ENCODE data around the gene TRHDE.
"Not testable (repeated sequence)": the region's sequence is repeated elsewhere in the genome, so short reads cannot be mapped to it uniquely, and the experiment has no call there.

The TRHDE gene

DNA sequence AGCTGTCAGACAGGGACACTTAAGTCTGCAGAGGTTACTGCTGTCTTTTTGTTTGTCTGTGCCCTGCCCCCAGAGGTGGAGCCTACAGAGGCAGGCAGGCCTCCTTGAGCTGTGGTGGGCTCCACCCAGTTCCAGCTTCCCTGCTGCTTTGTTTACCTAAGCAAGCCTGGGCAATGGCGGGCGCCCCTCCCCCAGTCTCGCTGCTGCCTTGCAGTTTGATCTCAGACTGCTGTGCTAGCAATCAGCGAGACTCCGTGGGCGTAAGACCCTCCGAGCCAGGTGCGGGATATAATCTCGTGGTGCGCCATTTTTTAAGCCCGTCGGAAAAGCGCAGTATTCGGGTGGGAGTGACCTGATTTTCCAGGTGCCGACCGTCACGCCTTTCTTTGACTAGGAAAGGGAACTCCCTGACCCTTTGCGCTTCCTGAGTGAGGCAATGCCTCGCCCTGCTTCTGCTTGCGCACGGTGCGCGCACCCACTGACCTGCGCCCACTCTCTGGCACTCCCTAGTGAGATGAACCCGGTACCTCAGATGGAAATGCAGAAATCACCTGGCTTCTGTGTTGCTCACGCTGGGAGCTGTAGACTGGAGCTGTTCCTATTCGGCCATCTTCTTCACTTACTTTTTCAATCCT lies 248.0 kb downstream of the TRHDE start:
- DNase-seq (ENCODE audit: low read depth): not testable (repeated sequence)

GRCh38 chr12:72521326-72521725 lies 249.2 kb downstream of the TRHDE start:
- DNase-seq (ENCODE audit: low read depth): no peak

DNA sequence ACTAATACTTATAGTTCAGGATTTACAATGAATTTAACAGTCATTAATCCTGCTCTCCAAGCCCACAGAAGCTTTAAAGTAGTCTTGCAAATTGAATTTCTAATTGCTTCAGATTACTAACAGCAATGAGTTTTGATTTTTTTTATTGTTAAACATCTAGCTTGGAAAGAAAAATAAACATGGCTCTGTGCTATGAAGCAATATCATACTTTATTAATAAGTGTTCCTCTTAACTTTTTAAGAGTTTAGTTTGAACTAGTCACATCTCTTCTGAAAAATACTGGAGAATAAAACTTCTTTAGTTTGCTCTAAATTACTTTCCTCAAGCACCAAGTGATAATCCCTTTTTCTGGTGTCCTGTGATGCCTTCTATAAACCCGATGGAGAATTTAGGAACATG lies 250.2 kb downstream of the TRHDE start:
- no peak for DNase-seq (ENCODE audit: low read depth)

DNA sequence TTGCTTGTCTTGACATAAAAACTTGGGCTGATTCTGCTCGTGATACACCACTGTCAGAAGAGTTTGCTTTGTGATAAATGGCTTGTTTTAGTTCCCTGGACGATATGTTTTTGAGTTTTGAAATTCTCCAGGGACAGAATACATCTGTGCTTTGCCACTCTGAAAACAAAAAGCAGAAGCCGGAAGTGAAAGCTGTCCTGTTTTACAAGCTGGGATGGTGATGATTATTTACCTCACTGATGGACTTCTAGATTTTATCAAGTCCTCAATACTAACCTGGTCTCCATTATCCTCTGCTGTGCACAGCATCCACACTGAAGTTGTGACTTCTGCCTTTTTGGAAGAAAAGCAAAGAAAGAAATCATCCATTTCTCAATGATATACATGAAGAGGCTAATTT lies 251.6 kb downstream of the TRHDE start:
- no peak for DNase-seq (ENCODE audit: low read depth)

- no peak for DNase-seq (ENCODE audit: low read depth)
Measured at GRCh38 chr12:72535212-72535990, 263.2 kb downstream of the TRHDE start.

DNA sequence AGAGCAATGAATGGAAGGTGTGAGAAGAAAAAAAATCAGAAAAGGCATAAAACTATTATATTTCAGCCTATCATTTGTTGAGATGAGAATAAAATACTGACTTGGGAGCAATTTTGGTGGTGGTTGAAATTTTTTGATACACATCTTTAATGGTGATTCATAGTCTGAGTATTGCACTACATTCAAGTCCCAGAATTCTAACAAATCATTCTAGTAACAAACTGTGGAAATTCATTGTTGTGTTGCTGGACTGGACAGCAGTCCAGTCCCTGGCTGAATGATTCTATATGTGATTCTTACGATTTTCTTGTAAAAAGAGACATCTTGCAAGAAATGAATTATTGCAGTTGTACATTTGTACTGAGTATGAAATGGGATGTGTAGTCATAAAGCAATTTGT lies 268.6 kb downstream of the TRHDE start:
- DNase-seq (ENCODE audit: low read depth): peak; percentile 42

GRCh38 chr12:72543777-72544467 lies 271.8 kb downstream of the TRHDE start:
- DNase-seq (ENCODE audit: low read depth): peak; percentile 12

GRCh38 chr12:72546106-72546505 lies 273.9 kb downstream of the TRHDE start:
- peak; percentile 10 for DNase-seq (ENCODE audit: low read depth)

- DNase-seq (ENCODE audit: low read depth): peak; percentile 69
Measured at GRCh38 chr12:72547573-72547972, 275.4 kb downstream of the TRHDE start.

DNA sequence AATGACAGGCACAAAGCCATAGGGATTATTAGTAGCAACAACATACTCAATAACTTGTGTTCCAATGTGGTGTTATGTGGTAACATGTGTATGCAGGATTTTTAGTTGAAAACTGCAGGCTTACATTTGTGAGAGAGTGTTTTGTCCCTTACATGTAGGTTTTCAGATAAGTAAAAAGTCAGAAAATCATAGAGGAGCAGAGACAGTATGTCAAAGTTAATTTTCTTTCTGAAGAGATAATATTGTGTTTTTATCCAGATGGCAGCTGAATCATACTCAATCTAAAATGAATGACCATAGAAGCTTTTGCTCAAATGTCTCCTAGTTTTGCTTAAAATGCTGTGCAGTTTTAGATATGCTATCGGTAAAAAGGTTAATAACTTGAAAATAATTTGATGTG lies 277.0 kb downstream of the TRHDE start:
- DNase-seq (ENCODE audit: low read depth): no peak

GRCh38 chr12:72560003-72560769 lies 288.0 kb downstream of the TRHDE start:
- peak; percentile 18 for DNase-seq (ENCODE audit: low read depth)

- DNase-seq (ENCODE audit: low read depth): peak; percentile 13
Measured at GRCh38 chr12:72570601-72571000, 298.4 kb downstream of the TRHDE start.

- no peak for DNase-seq (ENCODE audit: low read depth)
Measured at GRCh38 chr12:72574138-72574537, 302.0 kb downstream of the TRHDE start.

DNA sequence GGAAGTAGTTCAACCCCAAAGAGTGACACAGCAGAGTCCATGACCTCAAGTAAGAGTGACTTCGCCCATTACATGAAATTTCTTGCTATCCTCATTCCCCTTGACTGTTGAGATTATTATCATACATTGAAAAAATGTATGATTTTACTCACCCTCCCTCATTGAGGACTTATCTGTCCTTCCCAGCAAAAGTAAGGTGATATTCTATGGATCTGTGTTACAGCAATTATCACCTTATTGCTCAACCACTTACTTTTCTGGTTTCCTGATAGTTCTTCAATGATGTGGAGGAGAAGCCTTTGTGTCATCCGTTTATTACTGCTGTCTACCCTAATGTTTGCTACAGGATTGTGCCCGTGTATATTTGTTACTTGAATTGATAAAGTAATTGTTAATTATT lies 306.2 kb downstream of the TRHDE start:
- DNase-seq (ENCODE audit: low read depth): no peak

GRCh38 chr12:72586456-72586855 lies 314.3 kb downstream of the TRHDE start:
- no peak for DNase-seq (ENCODE audit: low read depth)

- DNase-seq (ENCODE audit: low read depth): no peak
Measured at GRCh38 chr12:72602581-72602980, 330.4 kb downstream of the TRHDE start.

GRCh38 chr12:72605975-72606374 lies 333.8 kb downstream of the TRHDE start:
- no peak for DNase-seq (ENCODE audit: low read depth)

DNA sequence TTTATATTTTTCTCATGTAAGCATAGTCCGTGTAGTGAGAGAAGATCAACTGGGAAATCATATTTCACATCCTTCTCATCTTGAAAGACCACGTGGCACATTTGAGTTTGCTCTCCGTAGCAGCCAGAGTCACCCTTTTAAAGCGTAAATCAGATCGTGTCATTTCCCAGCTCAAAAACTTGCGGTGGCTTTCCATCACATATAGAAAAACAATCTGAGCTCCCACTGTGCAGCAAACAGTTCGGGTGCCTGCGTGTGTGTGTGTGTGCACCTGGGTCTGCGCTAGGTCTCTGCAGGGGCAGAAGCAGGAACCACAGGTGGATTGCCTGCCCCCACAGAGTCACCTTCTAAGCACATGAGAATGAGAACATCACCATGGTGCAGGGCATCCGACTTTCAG lies 338.2 kb downstream of the TRHDE start:
- DNase-seq (ENCODE audit: low read depth): no peak

GRCh38 chr12:72610854-72611358 lies 338.7 kb downstream of the TRHDE start:
- no peak for DNase-seq (ENCODE audit: low read depth)

DNA sequence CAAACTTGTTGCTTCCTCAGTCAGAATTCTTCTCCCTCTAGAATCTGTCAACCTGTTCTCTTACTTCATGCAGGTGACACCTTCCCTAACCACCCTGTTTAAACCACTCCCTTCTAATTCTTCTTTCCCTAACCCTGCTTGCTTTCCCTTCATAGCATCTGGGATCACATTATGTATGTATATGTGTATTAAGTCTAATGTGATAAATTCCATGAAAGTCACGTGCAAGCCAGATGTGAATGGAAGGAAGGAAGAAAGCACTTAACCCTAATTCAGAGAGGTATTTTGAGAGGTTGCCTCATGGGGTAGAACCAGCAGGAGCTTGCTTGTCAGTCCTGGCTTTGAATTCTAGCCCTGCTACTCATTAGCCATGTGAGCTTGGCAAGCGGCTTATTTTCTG lies 340.0 kb downstream of the TRHDE start:
- DNase-seq (ENCODE audit: low read depth): no peak

GRCh38 chr12:72618764-72619163 lies 346.6 kb downstream of the TRHDE start:
- DNase-seq (ENCODE audit: low read depth): no peak

DNA sequence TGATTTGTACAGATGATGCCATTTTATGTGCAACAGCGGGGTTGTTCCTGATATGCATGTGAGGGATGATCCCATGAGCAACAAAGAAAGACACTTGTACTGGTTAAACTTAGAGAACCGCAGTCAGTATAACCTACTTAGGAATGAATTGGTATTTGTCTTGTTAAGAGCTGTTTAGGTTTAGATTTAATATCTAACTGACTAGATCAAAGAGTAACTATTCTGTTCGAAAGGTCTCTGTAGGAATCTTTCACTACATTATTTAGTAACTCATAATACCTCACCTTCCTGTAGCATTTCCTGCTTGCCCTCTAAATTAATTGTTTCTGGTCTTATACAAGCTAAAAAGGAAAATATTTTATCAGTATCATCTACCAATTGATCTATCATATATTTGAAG lies 350.4 kb downstream of the TRHDE start:
- DNase-seq (ENCODE audit: low read depth): no peak
